Cardiac muscle cell (in vitro differentiated cells and primary cell): ENCODE data around the gene ANKRD33B. TPM values are rescaled to one million over a fixed set of nuclear protein-coding genes. Genes with fewer than 3 reads are reported as not detected.

Experiments used
- DNase-seq, 2 donors: peaks; one replicate each; pipeline versions ENCODE4 v3.0.0 to v3.0.0-alpha.2; 2010 to 2017; ENCODE audit warnings: low read depth in 1 of 2, low spot score in 1 of 2
- H3K27ac ChIP-seq: fragments of 200-600 bp; sonication (generic); 2 replicates; pipeline ENCODE4 v1.5.1; 2016
- H3K27me3 ChIP-seq: fragments of 200-600 bp; sonication (generic); 2 replicates; pipeline ENCODE4 v1.6.0; 2016; ENCODE audit warnings: control low read depth
- H3K36me3 ChIP-seq: fragments of 200-600 bp; sonication (generic); 2 replicates; pipeline ENCODE4 v1.5.1; 2016; ENCODE audit warnings: control low read depth
- H3K4me1 ChIP-seq: fragments of 200-600 bp; sonication (generic); 2 replicates; pipeline ENCODE4 v1.8.1; 2017; ENCODE audit warnings: low read depth, mild to moderate bottlenecking, mixed run types
- H3K4me3 ChIP-seq: fragments of 200-600 bp; sonication (generic); 2 replicates; pipeline ENCODE4 v1.5.1; 2016; ENCODE audit warnings: mild to moderate bottlenecking
- H3K9me3 ChIP-seq: fragments of 200-600 bp; sonication (generic); 2 replicates; pipeline ENCODE4 v1.5.1; 2017; ENCODE audit warnings: low read depth, mild to moderate bottlenecking, control low read depth
- CTCF ChIP-seq: IDR thresholded peaks from 2 replicates; pipeline ENCODE4 v1.5.1; 2012; ENCODE audit warnings: low read depth, mild to moderate bottlenecking, low read length
- polyA plus RNA-seq: library from polyadenylated mRNA; unstranded; fragments of >200 nt; fragmentation: Nextera tagmentation; extraction: Ambion mirVana; gene quantifications from 2 replicates; pipeline ENCODE4 v1.2.1, GENCODE V29; 2016
- total RNA-seq: library from RNA; depleted of rRNA; stranded (reverse); fragments of >200 nt; gene quantifications from 2 replicates; pipeline ENCODE4 v1.2.3, GENCODE V29; 2016

Gene ANKRD33B
- total and polyA plus RNA-seq, 2 experiments from 2014 or later, result 5.7 to 14.8 TPM

DNA sequence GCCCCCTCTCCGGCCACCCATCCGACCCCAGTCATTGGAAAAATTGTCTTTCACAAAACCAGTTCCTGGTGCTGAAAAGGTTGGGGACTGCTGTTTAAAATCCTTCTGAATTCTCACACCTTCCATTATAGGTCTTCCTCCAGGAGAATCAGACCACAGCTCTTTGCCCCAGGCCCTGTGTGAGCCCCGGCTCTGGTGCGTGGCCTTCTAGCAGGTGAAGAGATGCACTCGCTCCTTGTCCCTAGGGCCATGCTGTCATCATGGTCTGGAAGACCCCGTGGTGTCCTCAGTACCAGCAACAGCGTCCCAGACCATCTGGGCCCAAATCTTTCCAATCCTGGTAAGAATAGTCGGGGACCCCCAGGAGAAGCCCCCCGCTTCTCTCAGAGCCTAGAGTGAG, 101.9 kb downstream of the ANKRD33B start:
- no peak for DNase-seq
- Histone ChIP-seq H3K27me3 (no peaks in the 10 kb centered on the region), H3K27ac (no peak overlapping the region), H3K9me3 (no peaks in the 10 kb centered on the region), H3K4me1 (no peaks in the 10 kb centered on the region), H3K4me3 (no peak overlapping the region), H3K36me3 (no peaks in the 10 kb centered on the region)
- TF ChIP-seq CTCF, result no peak

GRCh38 chr5:10666531-10667299, 102.8 kb downstream of the ANKRD33B start:
- no peak overlapping the region for H3K4me3 ChIP-seq
- no peak for DNase-seq
- H3K4me1 ChIP-seq, result peaks cover 7% of the 10 kb centered on the region

GRCh38 chr5:10667431-10668057, 103.7 kb downstream of the ANKRD33B start:
- Histone ChIP-seq H3K4me3 (no peak overlapping the region), H3K4me1 (peaks cover 7% of the 10 kb centered on the region), H3K27me3 (no peaks in the 10 kb centered on the region), H3K9me3 (no peaks in the 10 kb centered on the region), H3K27ac (no peak overlapping the region), H3K36me3 (no peaks in the 10 kb centered on the region)
- DNase-seq, result no peak
- TF ChIP-seq CTCF, result no peak

More at GRCh38 chr5:10666531-10667299, 102.8 kb downstream of the ANKRD33B start:
- TF ChIP-seq CTCF, result no peak
- no peaks in the 10 kb centered on the region for H3K27me3 ChIP-seq
- H3K27ac ChIP-seq, result no peak overlapping the region
- no peaks in the 10 kb centered on the region for H3K36me3 ChIP-seq
- H3K9me3 ChIP-seq, result no peaks in the 10 kb centered on the region

GRCh38 chr5:10668697-10669096, 104.8 kb downstream of the ANKRD33B start:
- Histone ChIP-seq H3K9me3 (no peaks in the 10 kb centered on the region), H3K36me3 (no peaks in the 10 kb centered on the region), H3K27ac (no peak overlapping the region), H3K4me1 (peaks cover 7% of the 10 kb centered on the region), H3K4me3 (no peak overlapping the region), H3K27me3 (no peaks in the 10 kb centered on the region)
- no peak for TF ChIP-seq CTCF
- DNase-seq, result no peak

GRCh38 chr5:10669983-10670382, 106.1 kb downstream of the ANKRD33B start:
- Histone ChIP-seq H3K4me3 (no peak overlapping the region), H3K27ac (no peak overlapping the region), H3K4me1 (peaks cover 7% of the 10 kb centered on the region), H3K9me3 (no peaks in the 10 kb centered on the region), H3K36me3 (no peaks in the 10 kb centered on the region), H3K27me3 (no peaks in the 10 kb centered on the region)
- DNase-seq, result no peak
- no peak for TF ChIP-seq CTCF
